HG03439 (cell line): ENCODE data around the gene SNX30.
A peak's percentile ranks its signal among the peaks of the same experiment; 100 is the strongest.

Source experiments
- ATAC-seq: cut with Tn5 transposase; IDR thresholded peaks from one replicate; pipeline ENCODE4 v1.9.1; 2021; ENCODE audit warnings: mild to moderate bottlenecking, moderate library complexity; ENCODE audit not compliant: unreplicated experiment

Gene SNX30

GRCh38 chr9:112751056-112751795 is 666 bp downstream of the SNX30 start:
- peak; percentile 36 for ATAC-seq

GRCh38 chr9:112752334-112753125 is 2.0 kb downstream of the SNX30 start:
- ATAC-seq = no peak

DNA sequence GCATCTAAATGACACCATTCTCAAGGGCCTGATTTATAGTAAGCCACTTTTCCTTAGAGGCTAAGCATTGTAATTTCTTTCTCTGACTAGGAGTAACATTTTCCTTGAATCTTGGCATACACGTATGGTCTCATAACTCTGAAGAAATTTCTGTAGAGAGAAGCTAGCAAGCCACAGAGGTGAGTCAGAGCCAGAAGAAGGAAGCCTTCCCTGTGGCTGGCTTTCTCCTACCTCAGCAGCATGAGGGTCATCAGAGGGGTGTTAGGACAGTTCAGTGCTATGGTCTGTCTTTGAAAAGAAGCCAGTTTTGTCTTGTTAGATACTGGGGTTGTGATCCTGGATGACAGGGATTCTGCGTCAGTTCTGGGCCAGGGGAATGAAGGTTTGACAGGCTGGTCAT is 3.2 kb downstream of the SNX30 start:
- ATAC-seq = no peak

- no peak for ATAC-seq
These were observed 4.0 kb downstream of the SNX30 start for GRCh38 chr9:112754578-112754977.

DNA sequence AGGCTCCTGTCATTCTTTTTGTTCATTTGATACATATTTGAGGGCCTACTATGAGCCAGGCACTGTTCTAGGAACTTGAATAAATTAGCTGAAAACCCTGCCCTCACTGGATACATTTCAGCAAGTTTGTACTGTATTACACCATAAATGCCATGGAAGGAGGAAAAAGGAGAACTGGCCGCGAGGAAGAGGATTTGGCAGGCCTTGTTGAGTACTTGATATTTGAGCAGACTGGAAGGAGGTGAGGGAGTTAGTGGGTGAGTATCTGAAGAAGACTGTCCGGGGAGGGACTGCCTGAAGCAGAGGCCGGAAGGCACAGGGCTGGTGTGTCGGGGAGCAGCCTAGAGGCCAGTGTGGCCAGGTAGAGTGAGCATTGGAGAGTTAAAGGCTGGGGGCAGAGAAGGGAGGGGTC is 4.5 kb downstream of the SNX30 start:
- no peak for ATAC-seq

- ATAC-seq = no peak
These were observed 5.1 kb downstream of the SNX30 start for GRCh38 chr9:112755675-112756074.

DNA sequence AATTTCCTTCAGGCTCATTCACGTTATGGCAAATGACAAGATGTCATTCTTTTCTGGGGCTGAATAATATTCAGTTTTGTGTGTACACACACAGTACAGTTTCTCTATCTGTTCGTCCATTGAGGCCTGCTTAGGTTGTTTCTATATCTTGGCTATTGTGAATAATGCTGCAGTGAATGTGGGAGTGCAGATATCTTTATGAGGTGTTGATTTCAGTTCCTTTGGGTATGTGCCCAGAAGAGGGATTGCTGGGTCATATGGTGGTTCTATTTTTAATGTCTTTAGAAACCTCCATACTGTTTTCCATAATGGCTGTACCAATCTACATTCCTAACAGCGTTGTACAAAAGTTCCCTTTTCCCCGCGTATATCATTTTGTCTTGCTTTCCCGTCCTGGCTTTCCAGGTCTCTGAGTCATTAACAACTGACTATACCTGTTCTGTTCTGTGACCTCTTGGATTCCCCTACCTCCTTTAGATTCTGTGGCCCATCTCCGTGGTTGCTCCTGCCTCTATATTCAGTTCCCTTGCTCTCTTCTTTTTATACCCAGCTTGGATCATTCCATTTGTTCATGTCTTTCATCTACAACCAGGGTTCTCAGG is 6.8 kb downstream of the SNX30 start:
- ATAC-seq = no peak

DNA sequence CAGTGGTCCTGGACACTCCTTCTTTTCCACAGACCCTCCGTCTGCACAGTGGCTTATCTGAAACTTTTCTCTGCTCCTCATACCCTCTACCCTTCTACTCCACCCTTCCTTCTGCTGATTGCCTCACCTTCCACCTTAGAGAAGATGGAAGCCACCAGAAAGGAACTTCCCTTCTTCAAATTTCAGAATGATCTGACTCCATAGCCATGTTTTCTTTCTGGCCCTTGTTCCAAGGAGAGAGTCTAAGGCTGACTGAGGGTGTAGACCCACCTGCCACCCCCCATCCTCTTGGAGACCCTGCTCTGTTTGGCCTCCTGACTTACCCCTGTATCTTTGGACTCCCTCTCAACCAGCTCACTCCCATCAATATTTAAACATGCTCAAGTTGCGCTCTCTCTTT is 7.4 kb downstream of the SNX30 start:
- ATAC-seq = no peak

DNA sequence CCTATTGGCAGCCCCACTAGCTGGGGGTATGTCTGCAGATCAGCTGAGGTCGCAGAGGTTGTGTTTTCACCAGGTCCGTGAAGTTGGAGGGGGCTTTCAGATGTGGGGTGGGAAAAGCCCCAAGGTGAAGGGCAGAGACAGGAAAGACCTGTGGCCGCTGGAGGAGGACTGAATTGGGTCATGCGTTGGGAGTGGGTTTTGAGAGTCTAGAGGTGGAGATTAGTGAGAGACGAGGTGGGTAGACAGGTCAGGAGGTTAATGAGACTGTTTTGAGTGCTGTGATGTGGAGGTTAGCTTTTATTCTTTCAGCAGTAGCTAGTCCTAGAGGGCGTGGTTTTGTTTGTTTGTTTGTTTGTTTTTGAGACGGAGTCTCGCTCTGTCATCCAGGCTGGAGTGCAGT is 10.3 kb downstream of the SNX30 start:
- ATAC-seq = no peak

GRCh38 chr9:112761912-112762655 is 11.5 kb downstream of the SNX30 start:
- no peak for ATAC-seq

DNA sequence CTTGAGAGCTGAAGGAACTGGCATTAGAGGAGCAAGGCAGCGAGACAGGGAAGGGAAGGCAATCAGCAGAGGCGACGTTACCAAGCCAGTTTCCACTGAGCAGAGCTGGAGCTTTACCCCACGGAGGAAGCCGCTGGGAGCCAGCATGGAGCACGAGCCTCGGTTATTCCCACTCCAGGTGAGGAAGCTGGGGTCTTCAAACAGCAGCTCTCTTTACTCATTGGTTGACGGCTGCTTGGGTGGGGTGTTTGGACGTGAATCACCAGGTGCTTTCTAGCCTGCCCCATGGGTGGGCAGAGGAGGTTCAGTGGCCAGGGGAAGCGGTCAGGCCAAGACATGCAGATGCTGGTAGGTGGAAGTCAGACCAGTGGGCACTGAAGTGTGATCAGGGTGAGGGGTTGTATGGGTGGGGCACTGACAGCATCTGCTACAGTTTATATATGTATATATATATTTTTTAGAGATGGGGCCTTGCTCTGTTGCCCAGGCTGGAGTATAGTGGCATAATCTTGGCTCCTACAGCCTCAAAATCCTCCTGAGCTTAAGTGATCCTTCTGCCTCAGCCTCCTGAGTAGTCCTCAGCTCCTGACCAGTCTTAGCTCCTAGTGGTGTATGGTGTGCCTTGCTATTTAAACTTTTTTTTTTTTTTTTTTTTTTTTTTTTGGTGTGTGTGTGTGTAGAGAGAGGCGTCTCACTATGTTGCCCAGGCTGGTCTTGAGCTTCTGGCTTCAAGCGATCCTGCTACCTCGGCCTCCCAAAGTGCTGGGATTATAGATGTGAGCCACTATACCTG is 12.4 kb downstream of the SNX30 start:
- no peak for ATAC-seq

- ATAC-seq = no peak
These were observed 13.8 kb downstream of the SNX30 start for GRCh38 chr9:112764344-112764743.

- ATAC-seq = no peak
These were observed 14.3 kb downstream of the SNX30 start for GRCh38 chr9:112764837-112765236.

DNA sequence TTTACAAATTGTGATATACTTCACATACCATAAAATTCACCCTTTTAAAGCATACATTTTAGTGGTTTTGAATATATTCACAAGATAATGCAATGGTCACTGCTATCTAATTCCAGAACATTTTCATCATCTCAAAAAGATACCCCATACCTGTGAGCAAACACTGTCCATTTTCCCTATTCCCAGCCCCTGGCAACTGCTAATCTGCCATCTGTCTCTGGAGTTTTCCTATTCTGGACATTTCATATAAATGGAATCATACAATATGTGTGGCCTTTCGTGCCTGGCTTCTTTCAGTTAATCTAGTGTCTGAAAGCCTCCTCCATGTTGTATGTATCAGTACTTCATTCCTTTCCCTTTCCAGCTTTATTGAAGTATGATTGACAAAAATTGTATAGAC is 14.7 kb downstream of the SNX30 start:
- ATAC-seq = no peak

DNA sequence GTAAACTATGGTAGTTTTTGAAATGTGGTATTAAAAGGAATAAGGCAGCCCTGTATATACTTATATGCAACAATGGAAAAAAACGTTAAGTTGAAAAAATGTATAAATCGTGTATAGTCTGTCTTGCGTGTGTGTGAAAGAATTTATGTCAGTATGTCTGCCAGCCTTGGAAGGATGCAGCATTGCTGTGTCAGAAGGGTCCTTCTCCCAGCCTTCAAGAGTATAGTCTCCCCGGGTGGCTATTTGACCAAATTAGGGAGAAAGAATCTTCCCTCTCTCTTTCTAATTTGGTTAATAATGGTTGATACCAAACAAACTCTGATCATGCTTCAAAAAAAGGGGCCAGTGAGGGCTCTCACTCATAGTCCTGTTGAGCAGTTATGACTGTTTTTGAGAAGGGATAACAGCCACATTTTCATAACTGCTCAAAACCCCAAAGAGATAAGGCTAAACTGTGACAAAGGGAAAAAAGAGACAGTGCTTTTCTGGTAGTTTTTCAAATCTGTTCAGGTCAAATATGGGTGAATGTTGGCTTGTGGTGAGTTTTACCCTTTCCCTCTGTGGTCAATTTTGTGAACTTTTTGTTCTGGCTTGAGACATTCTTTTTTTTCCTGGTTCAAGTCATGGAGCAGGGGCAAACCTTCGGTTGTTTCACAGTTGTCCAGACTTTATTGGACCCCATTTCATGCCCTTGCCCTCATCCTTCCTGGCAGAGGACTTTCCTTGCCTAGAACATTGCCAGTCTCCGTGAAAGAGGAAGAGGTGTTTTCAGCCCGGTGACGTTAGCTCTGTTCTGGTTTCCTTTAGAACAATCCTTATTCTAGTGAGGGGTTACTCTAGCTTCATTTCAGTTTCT is 21.0 kb downstream of the SNX30 start:
- ATAC-seq = no peak

DNA sequence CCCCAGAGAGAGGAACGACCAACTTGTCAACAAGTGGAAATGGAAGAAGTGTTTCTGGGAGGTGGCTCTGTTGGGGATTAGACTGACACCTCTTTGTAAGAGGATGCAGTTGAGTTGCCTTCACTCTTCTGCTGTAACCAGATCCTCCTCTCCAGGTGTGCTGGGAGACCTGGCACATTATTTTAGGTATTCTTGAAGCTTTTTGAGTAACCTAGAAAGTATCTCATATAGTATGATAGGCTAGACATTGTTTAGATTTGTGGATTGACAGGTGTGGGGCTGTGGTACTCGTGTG is 21.6 kb downstream of the SNX30 start:
- ATAC-seq = no peak

DNA sequence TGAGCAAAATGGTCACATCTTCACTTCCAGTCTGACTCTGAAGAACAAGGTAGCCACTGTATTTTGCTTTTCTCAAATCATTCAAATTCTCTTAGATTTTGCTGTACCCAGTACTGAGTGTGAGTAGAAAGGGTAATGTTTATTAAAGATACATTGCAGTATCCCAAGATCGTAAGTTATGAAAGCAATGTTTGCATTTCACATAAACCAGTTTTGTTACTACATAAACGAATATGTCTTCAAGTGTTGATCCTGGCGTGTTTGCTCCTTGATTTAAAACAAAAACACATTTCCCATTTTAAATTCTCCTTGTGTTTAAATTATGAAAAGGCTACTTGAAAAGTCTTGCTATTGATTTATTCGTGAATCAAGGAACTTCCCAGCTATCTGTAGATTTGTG is 22.0 kb downstream of the SNX30 start:
- ATAC-seq = no peak

DNA sequence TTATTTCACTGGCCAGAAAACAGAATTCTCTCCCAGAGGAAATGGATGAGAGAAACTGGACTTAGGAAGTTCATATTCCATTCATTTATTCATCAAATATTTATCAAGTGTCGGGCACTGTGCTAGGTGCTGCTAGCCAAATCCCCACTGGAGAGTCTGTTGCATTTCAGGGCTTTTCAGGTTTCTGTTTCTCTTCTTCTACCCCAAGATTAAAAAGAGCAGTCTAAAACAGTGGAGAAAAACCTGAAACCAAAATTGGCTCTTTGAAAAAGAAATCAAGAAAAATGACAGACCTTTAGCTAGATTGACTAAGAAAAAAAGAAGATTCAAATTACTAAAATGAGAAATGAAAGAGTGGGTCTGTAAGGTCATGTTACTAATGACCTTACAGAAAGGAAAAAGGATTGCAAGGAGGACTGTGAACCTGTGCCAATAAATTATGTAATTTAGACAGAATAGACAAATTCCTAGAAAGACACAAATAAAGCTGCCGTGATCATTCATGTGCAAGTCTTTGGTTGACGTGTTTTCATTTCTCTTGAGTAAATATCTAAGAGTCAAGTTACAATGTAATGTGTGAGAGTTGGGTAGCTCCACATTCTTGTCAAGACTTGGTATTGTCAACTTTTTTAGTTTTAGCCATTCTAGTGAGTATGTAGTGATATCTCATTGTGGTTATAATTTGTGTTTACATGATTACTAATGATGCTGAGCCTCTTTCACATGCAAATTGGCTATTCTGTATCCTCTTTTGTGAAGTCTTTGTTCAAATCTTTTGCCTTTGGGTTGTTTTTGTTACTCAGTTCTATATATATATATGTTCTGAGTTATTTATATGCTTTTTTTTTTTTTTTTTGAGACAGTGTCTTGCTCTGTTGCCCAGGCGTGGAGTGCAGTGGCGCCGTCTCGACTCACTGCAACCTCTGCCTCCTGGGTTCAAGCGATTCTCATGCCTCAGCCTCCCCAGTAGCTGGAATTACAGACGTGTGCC is 23.7 kb downstream of the SNX30 start:
- ATAC-seq = no peak

DNA sequence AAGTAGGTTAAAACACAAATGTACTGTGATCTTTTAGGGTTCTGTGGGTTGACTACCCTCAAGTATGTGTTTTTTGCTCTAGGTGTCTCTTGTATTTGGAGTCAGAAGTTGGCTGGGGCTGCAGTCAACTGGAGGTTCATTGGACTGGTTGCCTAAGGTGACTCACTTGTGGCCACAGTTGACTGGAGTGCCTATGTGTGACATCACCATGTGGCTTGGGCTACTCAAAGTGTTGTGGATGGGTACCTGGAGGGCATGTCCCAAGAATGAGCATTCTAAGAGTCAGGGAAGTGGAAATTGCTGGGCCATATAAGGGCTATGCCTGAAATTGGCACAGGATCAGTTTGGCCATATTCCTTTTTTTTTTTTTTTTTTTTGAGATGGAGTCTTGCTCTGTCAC is 27.4 kb downstream of the SNX30 start:
- no peak for ATAC-seq
